Islet of Langerhans (tissue), 1 donor: Measurements from ENCODE around the gene OR11H12.
"Not testable (repeated sequence)": the region's sequence is repeated elsewhere in the genome, so short reads cannot be mapped to it uniquely, and the experiment has no call there.

Experiments used
- FAIRE-seq: peaks from one replicate; lab custom pipeline; 2011; peaks lifted over from hg19 to GRCh38; lab: Jason Lieb, UNC

OR11H12 gene, protein sequence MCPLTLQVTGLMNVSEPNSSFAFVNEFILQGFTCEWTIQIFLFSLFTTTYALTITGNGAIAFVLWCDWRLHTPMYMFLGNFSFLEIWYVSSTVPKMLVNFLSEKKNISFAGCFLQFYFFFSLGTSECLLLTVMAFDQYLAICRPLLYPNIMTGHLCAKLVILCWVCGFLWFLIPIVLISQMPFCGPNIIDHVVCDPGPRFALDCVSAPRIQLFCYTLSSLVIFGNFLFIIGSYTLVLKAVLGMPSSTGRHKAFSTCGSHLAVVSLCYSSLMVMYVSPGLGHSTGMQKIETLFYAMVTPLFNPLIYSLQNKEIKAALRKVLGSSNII

DNA sequence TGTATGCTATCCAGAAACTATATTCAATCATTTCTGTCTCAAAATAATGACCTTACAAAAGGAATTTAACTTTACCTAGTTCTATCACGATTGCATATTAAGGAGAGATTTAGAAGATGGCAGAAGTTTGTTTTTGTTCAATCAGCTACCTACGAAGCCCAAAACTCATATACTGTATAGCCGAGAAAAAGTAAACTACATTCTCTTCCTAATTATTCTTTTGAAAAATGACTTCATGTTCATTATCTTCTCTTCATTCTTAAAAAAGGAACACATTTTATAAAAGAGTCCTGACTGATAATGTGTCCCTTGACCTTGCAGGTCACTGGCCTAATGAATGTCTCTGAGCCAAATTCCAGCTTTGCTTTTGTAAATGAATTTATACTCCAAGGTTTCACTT is at the start of gene OR11H12:
OR11H12 (plus strand) TSS at position 301 of the 400 bp plus-strand sequence; CDS start at position 301, 0 bp downstream.
- FAIRE-seq = not testable (repeated sequence)

DNA sequence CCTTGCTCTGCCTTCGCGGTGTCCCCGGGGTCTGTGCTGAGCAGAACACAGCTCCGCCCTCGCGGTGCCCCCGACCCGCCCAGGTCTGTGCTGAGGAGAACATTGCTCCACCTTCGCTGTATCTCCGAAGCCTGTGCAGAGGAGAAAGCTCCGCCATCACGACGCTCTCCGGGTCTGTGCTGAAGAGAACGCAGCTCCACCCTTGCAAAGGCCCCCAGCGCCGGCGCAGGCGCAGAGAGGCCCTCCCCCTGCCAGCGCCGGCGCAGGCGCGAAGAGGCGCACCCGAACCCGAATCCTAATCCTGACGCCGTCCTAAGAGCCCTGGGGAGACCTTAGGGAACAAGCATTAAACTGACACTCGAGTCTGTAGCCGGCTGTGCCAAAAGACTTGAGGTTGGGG is 18.0 kb upstream of the OR11H12 start:
- FAIRE-seq = not testable (repeated sequence)

DNA sequence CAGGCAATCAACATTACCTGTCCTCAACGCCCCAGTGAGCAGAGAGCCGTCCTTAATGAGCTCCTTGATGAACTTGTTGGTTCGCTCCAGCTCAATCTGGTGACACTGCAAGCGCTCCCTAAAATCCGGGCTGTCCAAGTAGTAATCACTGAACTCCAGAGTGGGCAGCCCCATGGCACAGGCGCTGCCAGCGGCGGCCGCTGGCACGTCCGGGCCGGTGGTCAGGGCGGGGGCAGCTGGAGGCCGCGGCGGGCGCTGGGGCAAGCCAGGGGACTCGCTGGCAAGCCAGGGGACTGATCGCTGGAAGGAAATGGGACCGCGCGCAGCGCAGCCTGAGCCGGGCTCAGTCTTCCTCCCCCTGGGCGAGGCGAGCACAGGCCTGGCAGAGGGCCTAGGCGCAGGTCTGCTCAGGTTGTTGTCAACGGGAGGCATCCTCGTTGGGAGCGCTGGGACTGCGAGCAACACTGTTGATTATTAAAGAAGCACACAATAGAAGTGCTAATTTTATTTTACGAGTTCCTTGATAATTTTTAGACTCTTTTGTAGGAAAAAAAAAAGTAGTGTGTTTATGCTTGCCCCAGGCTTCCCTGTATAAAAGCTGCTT is 25.8 kb downstream of the OR11H12 start:
- not testable (repeated sequence) for FAIRE-seq

DNA sequence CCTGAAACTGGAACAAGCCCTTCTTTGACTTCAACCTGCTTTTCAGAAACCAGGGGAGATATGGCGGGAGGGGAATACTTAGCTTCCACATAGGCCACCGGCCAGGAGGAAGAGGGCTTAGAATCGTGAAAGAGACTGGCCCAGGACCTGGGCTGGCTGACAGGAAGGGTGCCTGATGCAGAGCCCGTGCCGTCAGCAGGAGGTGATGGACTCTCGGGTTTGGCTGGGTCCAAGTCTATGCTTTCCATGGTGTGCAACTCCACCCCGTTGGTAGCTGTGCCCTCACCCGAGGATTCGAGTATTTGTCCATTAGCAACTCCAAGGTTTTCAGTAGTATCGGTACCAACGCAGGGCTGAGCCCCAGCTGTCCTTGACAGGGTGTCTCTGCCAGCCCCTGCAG is 35.1 kb downstream of the OR11H12 start:
- FAIRE-seq = not testable (repeated sequence)

DNA sequence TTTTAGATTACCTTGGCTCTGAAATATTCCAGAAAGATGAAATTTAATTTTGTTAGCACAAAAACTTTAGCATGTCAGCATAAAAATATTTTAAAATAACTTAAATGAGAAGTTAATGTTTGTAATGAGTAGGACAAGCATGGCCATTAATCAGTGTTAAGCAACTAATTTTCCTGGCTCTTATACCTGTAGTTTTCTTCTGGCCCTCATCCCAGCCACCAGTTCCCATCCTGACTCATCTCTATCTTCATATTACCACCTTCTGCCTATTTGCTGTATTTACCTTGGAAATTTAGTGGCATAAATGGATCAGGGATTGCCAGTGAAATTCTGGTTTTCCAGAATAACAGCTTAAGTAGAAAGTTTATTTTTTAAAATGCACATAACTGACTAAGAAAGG is 37.1 kb downstream of the OR11H12 start:
- FAIRE-seq = not testable (repeated sequence)

DNA sequence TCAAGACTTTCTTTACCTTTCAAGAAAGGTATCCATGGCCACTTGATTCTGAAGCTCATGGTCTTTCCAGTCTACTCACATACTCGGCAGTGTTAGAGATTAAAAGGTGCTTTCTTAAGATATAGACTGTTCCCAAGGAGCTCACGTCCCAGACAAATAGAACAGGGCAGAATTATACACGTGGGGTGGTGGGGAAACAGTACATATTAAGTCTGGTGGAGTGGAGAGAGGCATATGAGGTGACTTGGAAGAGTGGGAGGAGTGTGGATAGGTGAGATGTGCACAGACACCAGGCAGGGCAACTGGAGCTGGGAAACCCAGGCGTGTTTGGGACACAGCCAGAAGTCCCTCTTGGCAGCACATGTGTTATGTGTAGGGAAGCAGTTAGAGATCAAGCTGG is 37.9 kb downstream of the OR11H12 start:
- not testable (repeated sequence) for FAIRE-seq

DNA sequence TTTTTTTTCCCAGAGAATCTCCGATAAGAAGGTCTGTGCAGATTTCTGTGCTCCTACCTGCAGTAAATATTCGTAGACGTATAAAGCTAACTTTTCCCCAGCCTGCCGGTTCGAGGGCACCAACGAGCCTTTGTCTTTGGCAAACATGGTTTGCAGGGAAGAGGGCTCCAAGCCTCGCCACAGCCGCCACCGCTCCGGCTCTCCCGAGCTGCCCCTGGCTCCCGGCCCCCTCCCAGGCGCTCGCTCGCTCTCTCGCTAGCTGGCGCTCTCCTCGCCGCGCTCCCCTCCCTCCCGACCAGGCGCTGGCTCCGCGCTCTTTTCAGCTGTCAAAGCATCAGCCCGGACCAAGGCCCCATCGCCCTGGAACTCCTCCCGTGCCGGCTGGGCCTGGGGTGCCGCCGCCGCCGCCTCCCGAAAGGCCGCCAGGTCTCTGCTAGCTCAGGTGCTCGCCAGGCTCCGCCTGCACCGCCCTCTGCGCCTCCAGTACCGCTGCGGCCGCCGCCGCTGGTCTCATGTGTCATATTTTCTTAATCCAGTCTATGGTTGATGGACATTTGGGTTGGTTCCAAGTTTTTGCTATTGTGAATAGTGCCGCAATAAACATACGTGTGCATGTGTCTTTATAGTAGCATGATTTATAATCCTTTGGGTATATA is 45.3 kb downstream of the OR11H12 start:
- FAIRE-seq = not testable (repeated sequence)
